ENCODE results near the gene RNASEH2B. TPM values are rescaled to one million over a fixed set of nuclear protein-coding genes. Genes with fewer than 3 reads are reported as not detected.

The RNASEH2B gene
- total and polyA plus RNA-seq, 2 of the 13 experiments (the other 11 are each of a cell fraction or from before 2014, with no cell fraction given), result 17.2 to 55.4 TPM

DNA sequence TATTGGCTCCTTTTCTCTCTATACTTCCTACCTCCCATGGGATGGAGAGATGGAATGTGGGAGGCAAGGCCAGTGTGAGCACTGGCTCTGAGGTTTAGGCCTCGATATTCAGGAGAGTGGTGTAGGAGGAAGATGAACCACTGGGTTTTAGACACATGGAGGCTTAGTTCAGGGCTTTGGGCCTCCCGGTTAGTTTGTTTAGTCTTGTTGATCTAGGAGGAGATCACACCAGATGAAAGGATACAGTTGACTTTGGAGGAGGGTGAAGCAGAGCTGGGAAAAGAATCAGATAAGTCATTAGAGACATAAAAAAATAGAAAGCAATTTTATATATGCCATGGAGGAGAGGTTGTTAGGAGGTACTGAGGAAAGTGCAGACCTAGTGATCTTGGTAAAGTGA is 30.9 kb downstream of the RNASEH2B start (continued):
- TF ChIP-seq, protein P1, sequence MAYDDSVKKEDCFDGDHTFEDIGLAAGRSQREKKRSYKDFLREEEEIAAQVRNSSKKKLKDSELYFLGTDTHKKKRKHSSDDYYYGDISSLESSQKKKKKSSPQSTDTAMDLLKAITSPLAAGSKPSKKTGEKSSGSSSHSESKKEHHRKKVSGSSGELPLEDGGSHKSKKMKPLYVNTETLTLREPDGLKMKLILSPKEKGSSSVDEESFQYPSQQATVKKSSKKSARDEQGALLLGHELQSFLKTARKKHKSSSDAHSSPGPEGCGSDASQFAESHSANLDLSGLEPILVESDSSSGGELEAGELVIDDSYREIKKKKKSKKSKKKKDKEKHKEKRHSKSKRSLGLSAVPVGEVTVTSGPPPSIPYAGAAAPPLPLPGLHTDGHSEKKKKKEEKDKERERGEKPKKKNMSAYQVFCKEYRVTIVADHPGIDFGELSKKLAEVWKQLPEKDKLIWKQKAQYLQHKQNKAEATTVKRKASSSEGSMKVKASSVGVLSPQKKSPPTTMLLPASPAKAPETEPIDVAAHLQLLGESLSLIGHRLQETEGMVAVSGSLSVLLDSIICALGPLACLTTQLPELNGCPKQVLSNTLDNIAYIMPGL (CRISPR knock-in tag; IDR thresholded peaks at IDR 0.05; ENCODE audit: borderline replicate concordance in 1 of 2, low read depth in 1 of 2), result no peak
- TF ChIP-seq, protein P2, sequence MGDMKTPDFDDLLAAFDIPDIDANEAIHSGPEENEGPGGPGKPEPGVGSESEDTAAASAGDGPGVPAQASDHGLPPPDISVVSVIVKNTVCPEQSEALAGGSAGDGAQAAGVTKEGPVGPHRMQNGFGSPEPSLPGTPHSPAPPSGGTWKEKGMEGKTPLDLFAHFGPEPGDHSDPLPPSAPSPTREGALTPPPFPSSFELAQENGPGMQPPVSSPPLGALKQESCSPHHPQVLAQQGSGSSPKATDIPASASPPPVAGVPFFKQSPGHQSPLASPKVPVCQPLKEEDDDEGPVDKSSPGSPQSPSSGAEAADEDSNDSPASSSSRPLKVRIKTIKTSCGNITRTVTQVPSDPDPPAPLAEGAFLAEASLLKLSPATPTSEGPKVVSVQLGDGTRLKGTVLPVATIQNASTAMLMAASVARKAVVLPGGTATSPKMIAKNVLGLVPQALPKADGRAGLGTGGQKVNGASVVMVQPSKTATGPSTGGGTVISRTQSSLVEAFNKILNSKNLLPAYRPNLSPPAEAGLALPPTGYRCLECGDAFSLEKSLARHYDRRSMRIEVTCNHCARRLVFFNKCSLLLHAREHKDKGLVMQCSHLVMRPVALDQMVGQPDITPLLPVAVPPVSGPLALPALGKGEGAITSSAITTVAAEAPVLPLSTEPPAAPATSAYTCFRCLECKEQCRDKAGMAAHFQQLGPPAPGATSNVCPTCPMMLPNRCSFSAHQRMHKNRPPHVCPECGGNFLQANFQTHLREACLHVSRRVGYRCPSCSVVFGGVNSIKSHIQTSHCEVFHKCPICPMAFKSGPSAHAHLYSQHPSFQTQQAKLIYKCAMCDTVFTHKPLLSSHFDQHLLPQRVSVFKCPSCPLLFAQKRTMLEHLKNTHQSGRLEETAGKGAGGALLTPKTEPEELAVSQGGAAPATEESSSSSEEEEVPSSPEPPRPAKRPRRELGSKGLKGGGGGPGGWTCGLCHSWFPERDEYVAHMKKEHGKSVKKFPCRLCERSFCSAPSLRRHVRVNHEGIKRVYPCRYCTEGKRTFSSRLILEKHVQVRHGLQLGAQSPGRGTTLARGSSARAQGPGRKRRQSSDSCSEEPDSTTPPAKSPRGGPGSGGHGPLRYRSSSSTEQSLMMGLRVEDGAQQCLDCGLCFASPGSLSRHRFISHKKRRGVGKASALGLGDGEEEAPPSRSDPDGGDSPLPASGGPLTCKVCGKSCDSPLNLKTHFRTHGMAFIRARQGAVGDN (CRISPR knock-in tag; IDR thresholded peaks at IDR 0.05), result no peak
- TF ChIP-seq SOX13 (IDR thresholded peaks at IDR 0.05), result no peak
- peak in 1 of 2 experiments; percentile 48; a peak in 2 of 4 replicates for TF ChIP-seq SOX13 (CRISPR knock-in tag; conservative IDR thresholded peaks at IDR 0.05 in 1 of 2, IDR thresholded peaks at IDR 0.05 in 1 of 2)
- no peak for TF ChIP-seq TSC22D2 (CRISPR knock-in tag; IDR thresholded peaks at IDR 0.05; ENCODE audit: borderline replicate concordance)
- no peak for TF ChIP-seq ZMAT3 (CRISPR knock-in tag; conservative IDR thresholded peaks at IDR 0.05)
- peak; percentile 52; the same call in 1 of the 2 replicates for TF ChIP-seq FOXA1 (IDR thresholded peaks at IDR 0.05)
- TF ChIP-seq FOXA1 (CRISPR knock-in tag; IDR thresholded peaks at IDR 0.05), result peak; percentile 88
- TF ChIP-seq, protein P3, sequence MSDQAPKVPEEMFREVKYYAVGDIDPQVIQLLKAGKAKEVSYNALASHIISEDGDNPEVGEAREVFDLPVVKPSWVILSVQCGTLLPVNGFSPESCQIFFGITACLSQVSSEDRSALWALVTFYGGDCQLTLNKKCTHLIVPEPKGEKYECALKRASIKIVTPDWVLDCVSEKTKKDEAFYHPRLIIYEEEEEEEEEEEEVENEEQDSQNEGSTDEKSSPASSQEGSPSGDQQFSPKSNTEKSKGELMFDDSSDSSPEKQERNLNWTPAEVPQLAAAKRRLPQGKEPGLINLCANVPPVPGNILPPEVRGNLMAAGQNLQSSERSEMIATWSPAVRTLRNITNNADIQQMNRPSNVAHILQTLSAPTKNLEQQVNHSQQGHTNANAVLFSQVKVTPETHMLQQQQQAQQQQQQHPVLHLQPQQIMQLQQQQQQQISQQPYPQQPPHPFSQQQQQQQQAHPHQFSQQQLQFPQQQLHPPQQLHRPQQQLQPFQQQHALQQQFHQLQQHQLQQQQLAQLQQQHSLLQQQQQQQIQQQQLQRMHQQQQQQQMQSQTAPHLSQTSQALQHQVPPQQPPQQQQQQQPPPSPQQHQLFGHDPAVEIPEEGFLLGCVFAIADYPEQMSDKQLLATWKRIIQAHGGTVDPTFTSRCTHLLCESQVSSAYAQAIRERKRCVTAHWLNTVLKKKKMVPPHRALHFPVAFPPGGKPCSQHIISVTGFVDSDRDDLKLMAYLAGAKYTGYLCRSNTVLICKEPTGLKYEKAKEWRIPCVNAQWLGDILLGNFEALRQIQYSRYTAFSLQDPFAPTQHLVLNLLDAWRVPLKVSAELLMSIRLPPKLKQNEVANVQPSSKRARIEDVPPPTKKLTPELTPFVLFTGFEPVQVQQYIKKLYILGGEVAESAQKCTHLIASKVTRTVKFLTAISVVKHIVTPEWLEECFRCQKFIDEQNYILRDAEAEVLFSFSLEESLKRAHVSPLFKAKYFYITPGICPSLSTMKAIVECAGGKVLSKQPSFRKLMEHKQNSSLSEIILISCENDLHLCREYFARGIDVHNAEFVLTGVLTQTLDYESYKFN (CRISPR knock-in tag; conservative IDR thresholded peaks at IDR 0.05), result peak; percentile 42; the same call in 1 of the 2 replicates
- TF ChIP-seq, protein P4, sequence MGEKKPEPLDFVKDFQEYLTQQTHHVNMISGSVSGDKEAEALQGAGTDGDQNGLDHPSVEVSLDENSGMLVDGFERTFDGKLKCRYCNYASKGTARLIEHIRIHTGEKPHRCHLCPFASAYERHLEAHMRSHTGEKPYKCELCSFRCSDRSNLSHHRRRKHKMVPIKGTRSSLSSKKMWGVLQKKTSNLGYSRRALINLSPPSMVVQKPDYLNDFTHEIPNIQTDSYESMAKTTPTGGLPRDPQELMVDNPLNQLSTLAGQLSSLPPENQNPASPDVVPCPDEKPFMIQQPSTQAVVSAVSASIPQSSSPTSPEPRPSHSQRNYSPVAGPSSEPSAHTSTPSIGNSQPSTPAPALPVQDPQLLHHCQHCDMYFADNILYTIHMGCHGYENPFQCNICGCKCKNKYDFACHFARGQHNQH (CRISPR knock-in tag; IDR thresholded peaks at IDR 0.05), result no peak
- no peak for TF ChIP-seq MEIS1 (CRISPR knock-in tag; IDR thresholded peaks at IDR 0.05; ENCODE audit: borderline replicate concordance)
- TF ChIP-seq PRDM15 (CRISPR knock-in tag; IDR thresholded peaks at IDR 0.05), result no peak
- no peak for TF ChIP-seq ZNF510 (CRISPR knock-in tag; IDR thresholded peaks at IDR 0.05; ENCODE audit: low read depth)
- no peak for TF ChIP-seq U2AF1 (optimal IDR thresholded peaks at IDR 0.05; ENCODE audit: low read depth, low read length)
- no peak for TF ChIP-seq ZNF44 (CRISPR knock-in tag; IDR thresholded peaks at IDR 0.05)
